ENCODE results near the gene DPH7. TPM values are rescaled to one million over a fixed set of nuclear protein-coding genes. Genes with fewer than 3 reads are reported as not detected.

The DPH7 gene
- total RNA-seq, 1 donor = 20.3 TPM

- Histone ChIP-seq H4K20me1 (ENCODE audit: insufficient read depth, low read length) (peaks cover 10% of the 10 kb centered on the region), H3K9me3 (ENCODE audit: low read depth, low read length) (no peaks in the 10 kb centered on the region), H3K27me3 (ENCODE audit: insufficient read depth, low read length) (no peaks in the 10 kb centered on the region), H3K79me2 (ENCODE audit: insufficient read depth, low read length) (peaks cover 41% of the 10 kb centered on the region), H3K36me3 (ENCODE audit: insufficient read depth, low read length) (peaks cover 46% of the 10 kb centered on the region), H3K4me1 (ENCODE audit: insufficient read depth, low read length) (peaks cover 9% of the 10 kb centered on the region), H3K4me2 (ENCODE audit: insufficient read depth, low read length) (no peak overlapping the region), H3K27ac (ENCODE audit: low read depth, low read length) (no peak overlapping the region), H3K4me3 (ENCODE audit: insufficient read depth, low read length) (no peak overlapping the region), H2AFZ (ENCODE audit: low read length) (no peak overlapping the region)
- peak; percentile 11 for DNase-seq (ENCODE audit: insufficient read length, low spot score, missing footprints)
- TF ChIP-seq, protein P1, sequence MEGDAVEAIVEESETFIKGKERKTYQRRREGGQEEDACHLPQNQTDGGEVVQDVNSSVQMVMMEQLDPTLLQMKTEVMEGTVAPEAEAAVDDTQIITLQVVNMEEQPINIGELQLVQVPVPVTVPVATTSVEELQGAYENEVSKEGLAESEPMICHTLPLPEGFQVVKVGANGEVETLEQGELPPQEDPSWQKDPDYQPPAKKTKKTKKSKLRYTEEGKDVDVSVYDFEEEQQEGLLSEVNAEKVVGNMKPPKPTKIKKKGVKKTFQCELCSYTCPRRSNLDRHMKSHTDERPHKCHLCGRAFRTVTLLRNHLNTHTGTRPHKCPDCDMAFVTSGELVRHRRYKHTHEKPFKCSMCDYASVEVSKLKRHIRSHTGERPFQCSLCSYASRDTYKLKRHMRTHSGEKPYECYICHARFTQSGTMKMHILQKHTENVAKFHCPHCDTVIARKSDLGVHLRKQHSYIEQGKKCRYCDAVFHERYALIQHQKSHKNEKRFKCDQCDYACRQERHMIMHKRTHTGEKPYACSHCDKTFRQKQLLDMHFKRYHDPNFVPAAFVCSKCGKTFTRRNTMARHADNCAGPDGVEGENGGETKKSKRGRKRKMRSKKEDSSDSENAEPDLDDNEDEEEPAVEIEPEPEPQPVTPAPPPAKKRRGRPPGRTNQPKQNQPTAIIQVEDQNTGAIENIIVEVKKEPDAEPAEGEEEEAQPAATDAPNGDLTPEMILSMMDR (IDR thresholded peaks at IDR 0.05; ENCODE audit: extremely low read depth, low read depth, low read length) = no peak
Observed at GRCh38 chr9:137583957-137584356, 5.2 kb upstream of the DPH7 start.

DNA sequence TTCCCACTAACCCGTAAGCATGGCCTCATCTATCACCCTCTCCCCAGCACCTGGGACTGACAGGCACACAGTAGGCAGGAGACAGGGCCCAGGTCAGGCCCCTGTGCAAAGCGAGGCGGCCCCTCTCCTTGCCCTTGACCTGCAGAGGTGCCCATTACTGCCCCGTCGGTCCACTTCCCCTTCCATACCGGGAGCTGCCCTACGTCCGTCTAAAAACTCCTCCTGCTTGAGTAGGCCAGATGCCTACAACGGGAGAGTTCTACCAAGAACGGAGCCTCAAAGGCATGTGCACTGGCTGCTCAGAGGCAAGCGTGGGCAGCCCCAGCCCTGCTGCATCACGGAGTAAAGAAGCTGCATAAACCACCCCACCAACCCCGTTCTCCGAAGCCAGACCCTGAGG lies 4.6 kb upstream of the DPH7 start:
- Histone ChIP-seq H4K20me1 (ENCODE audit: insufficient read depth, low read length) (peaks cover 5% of the 10 kb centered on the region), H3K79me2 (ENCODE audit: insufficient read depth, low read length) (peaks cover 38% of the 10 kb centered on the region)

GRCh38 chr9:137582286-137582860 lies 3.6 kb upstream of the DPH7 start:
- H2AFZ ChIP-seq (ENCODE audit: low read length) = no peak overlapping the region
- peaks cover 36% of the 10 kb centered on the region for H3K79me2 ChIP-seq (ENCODE audit: insufficient read depth, low read length)
- peaks cover 11% of the 10 kb centered on the region for H3K4me1 ChIP-seq (ENCODE audit: insufficient read depth, low read length)
- peak; percentile 85 for DNase-seq (ENCODE audit: insufficient read length, low spot score, missing footprints)
- H3K36me3 ChIP-seq (ENCODE audit: insufficient read depth, low read length) = peaks cover 34% of the 10 kb centered on the region
- TF ChIP-seq, protein P1 (IDR thresholded peaks at IDR 0.05; ENCODE audit: extremely low read depth, low read depth, low read length) = peak; percentile 32
- no peak overlapping the region for H3K4me2 ChIP-seq (ENCODE audit: insufficient read depth, low read length)
- H3K9me3 ChIP-seq (ENCODE audit: low read depth, low read length) = no peaks in the 10 kb centered on the region
- no peak overlapping the region for H3K27ac ChIP-seq (ENCODE audit: low read depth, low read length)
- H3K27me3 ChIP-seq (ENCODE audit: insufficient read depth, low read length) = no peaks in the 10 kb centered on the region
- H4K20me1 ChIP-seq (ENCODE audit: insufficient read depth, low read length) = peaks cover 9% of the 10 kb centered on the region
- H3K4me3 ChIP-seq (ENCODE audit: insufficient read depth, low read length) = no peak overlapping the region

More for the DNA sequence above, 4.6 kb upstream of the DPH7 start:
- no peak overlapping the region for H3K27ac ChIP-seq (ENCODE audit: low read depth, low read length)
- TF ChIP-seq, protein P1 (IDR thresholded peaks at IDR 0.05; ENCODE audit: extremely low read depth, low read depth, low read length) = no peak
- no peaks in the 10 kb centered on the region for H3K27me3 ChIP-seq (ENCODE audit: insufficient read depth, low read length)
- H3K4me3 ChIP-seq (ENCODE audit: insufficient read depth, low read length) = no peak overlapping the region
- H3K4me2 ChIP-seq (ENCODE audit: insufficient read depth, low read length) = no peak overlapping the region
- H2AFZ ChIP-seq (ENCODE audit: low read length) = no peak overlapping the region
- DNase-seq (ENCODE audit: insufficient read length, low spot score, missing footprints) = peak; percentile 66
- H3K9me3 ChIP-seq (ENCODE audit: low read depth, low read length) = no peaks in the 10 kb centered on the region
- H3K36me3 ChIP-seq (ENCODE audit: insufficient read depth, low read length) = peaks cover 44% of the 10 kb centered on the region
- H3K4me1 ChIP-seq (ENCODE audit: insufficient read depth, low read length) = peaks cover 6% of the 10 kb centered on the region

DNA sequence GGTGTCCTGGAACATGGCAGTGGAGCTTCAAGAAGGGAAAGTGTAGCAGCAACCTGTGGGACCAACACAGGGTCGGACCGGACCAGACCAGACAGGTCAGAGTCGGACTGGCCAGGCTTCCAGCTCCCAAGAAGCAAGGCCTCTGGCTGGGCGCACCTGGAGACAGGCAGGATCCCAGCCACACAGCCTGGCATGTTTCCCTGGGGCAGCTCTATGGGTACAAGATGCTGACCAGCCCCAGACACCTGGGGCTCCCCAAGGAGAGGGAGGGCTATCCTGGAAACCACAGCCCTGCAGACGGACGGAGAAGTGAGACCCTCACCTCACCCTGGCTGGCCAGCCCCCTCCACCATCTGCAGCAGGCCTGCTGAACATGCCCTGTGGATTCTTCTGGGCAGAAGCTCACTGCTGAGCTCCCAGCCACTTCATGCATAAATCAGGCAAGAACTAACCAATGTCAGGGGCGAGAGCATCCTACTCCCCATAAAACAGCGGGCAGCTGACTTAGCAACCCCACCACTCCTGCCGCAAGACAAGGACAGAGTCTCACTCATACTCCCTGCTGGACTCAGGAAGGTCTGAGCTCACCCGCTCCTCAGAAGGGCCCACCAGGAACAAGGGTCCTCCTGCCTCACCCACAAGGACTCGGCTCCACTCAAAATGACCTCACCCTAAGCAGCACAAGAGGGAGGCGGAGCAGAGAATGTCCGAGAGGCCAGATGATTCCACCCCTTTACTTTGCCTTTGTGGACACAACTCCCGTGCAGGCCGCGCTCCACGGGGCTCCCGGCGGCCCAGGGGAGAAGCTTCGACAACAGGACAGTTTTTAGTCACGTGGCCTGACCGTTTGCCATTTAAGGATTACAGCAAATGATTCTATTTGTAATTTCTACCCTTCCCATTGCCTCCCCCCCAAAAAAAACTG lies 2.9 kb upstream of the DPH7 start:
- no peaks in the 10 kb centered on the region for H3K27me3 ChIP-seq (ENCODE audit: insufficient read depth, low read length)
- peaks cover 7% of the 10 kb centered on the region for H4K20me1 ChIP-seq (ENCODE audit: insufficient read depth, low read length)
- no peak overlapping the region for H2AFZ ChIP-seq (ENCODE audit: low read length)
- no peak overlapping the region for H3K4me2 ChIP-seq (ENCODE audit: insufficient read depth, low read length)
- DNase-seq (ENCODE audit: insufficient read length, low spot score, missing footprints) = peak; percentile 70
- no peaks in the 10 kb centered on the region for H3K9me3 ChIP-seq (ENCODE audit: low read depth, low read length)
- peaks cover 27% of the 10 kb centered on the region for H3K36me3 ChIP-seq (ENCODE audit: insufficient read depth, low read length)
- peaks cover 16% of the 10 kb centered on the region for H3K4me1 ChIP-seq (ENCODE audit: insufficient read depth, low read length)
- H3K79me2 ChIP-seq (ENCODE audit: insufficient read depth, low read length) = peaks cover 39% of the 10 kb centered on the region
- no peak overlapping the region for H3K27ac ChIP-seq (ENCODE audit: low read depth, low read length)
- TF ChIP-seq, protein P1 (IDR thresholded peaks at IDR 0.05; ENCODE audit: extremely low read depth, low read depth, low read length) = no peak
- no peak overlapping the region for H3K4me3 ChIP-seq (ENCODE audit: insufficient read depth, low read length)
